Naive thymus-derived CD4-positive, alpha-beta T cell (primary cell): ENCODE results near the gene MFSD11. TPM values are rescaled to one million over a fixed set of nuclear protein-coding genes. Genes with fewer than 3 reads are reported as not detected.
A peak's percentile ranks its signal among the peaks of the same experiment; 100 is the strongest.
"Not testable (repeated sequence)": the region's sequence is repeated elsewhere in the genome, so short reads cannot be mapped to it uniquely, and the experiment has no call there.

Source experiments
- ATAC-seq: fragments of 150-1000 bp; cut with Tn5 transposase; 2 replicates; pipeline ENCODE4 v1.10.0; 2021; ENCODE audit warnings: mild to moderate bottlenecking, moderate library complexity
- CTCF ChIA-PET: fragments of 350-600 bp; sonication (Branson Sonifier 250); formaldehyde crosslinking; loops from one replicate; lab custom pipeline; 2021; ENCODE audit warnings: antibody characterized with exemption; lab: Charles Lee
- POLR2A ChIA-PET: fragments of 350-600 bp; sonication (Branson Sonifier 250); formaldehyde crosslinking; loops from one replicate; lab custom pipeline; 2021; ENCODE audit warnings: antibody characterized with exemption, inconsistent platforms; lab: Charles Lee
- DNase-seq, 9 donors: peaks; one replicate each; pipeline versions ENCODE4 v3.0.0 to v3.0.0-alpha.2; 2020 to 2022; ENCODE audit warnings: mixed read lengths in 1 of 9
- H3K27ac ChIP-seq: one replicate; pipeline ENCODE4 v1.7.0; 2013; ENCODE audit warnings: mild to moderate bottlenecking, low read depth, low read length, moderate library complexity
- H3K27me3 ChIP-seq, 2 donors: one replicate each; pipeline ENCODE4 v1.7.0; 2013; ENCODE audit warnings: low read length in 2 of 2, mild to moderate bottlenecking in 2 of 2, moderate library complexity in 2 of 2; ENCODE audit not compliant: control insufficient read depth in 2 of 2, insufficient read depth in 2 of 2
- H3K36me3 ChIP-seq, 3 experiments: 1 replicate in 2 of 3; 2 replicates in 1 of 3; pipeline ENCODE4 v1.7.0; 2013; ENCODE audit warnings: low read length in 3 of 3, mild to moderate bottlenecking in 3 of 3, moderate library complexity in 1 of 3; ENCODE audit not compliant: insufficient read depth in 3 of 3, control insufficient read depth in 2 of 3
- H3K4me1 ChIP-seq, 2 donors: one replicate each; pipeline ENCODE4 v1.7.0; 2013; ENCODE audit warnings: low read length in 2 of 2, mild to moderate bottlenecking in 2 of 2, moderate library complexity in 1 of 2; ENCODE audit not compliant: control insufficient read depth in 2 of 2, insufficient read depth in 2 of 2
- H3K4me3 ChIP-seq: 2 replicates; pipeline ENCODE4 v1.7.0; 2013; ENCODE audit warnings: mild to moderate bottlenecking, low read length
- H3K9me3 ChIP-seq, 3 experiments: 1 replicate in 2 of 3; 2 replicates in 1 of 3; pipeline ENCODE4 v1.7.0; 2013; ENCODE audit warnings: low read length in 3 of 3; ENCODE audit not compliant: control insufficient read depth in 2 of 3
- H3K27ac Mint-ChIP-seq, 9 donors: one replicate each; pipeline ENCODE4 v1.8.0; 2020 to 2022; ENCODE audit warnings: mixed read lengths in 9 of 9, mild to moderate bottlenecking in 8 of 9, moderate library complexity in 5 of 9, inconsistent platforms in 2 of 9
- H3K27me3 Mint-ChIP-seq, 5 donors: one replicate each; pipeline ENCODE4 v1.8.0; 2021 to 2022; ENCODE audit warnings: mixed read lengths in 5 of 5, mild to moderate bottlenecking in 1 of 5
- H3K36me3 Mint-ChIP-seq, 5 donors: one replicate each; pipeline ENCODE4 v1.8.0; 2020 to 2022; ENCODE audit warnings: mixed read lengths in 5 of 5, mild to moderate bottlenecking in 3 of 5, inconsistent platforms in 1 of 5
- H3K4me1 Mint-ChIP-seq, 7 donors: one replicate each; pipeline ENCODE4 v1.8.0; 2020 to 2022; ENCODE audit warnings: mixed read lengths in 7 of 7, mild to moderate bottlenecking in 3 of 7, inconsistent platforms in 1 of 7
- H3K4me3 Mint-ChIP-seq, 10 donors: one replicate each; pipeline ENCODE4 v1.8.0; 2020 to 2022; ENCODE audit warnings: mild to moderate bottlenecking in 10 of 10, mixed read lengths in 10 of 10, moderate library complexity in 6 of 10, inconsistent platforms in 2 of 10
- H3K9me3 Mint-ChIP-seq, 11 donors: one replicate each; pipeline ENCODE4 v1.8.0; 2020 to 2022; ENCODE audit warnings: mixed read lengths in 11 of 11, mild to moderate bottlenecking in 4 of 11, inconsistent platforms in 1 of 11, moderate library complexity in 1 of 11
- intact Hi-C, 2 donors: fragments of 100-400 bp; cut with micrococcal nuclease; formaldehyde crosslinking; loops; one replicate each; pipeline ENCODE4 v1.15.1; 2023
- polyA plus RNA-seq, 2 donors: library from polyadenylated mRNA; unstranded; fragments of 300-500 nt; fragmentation: Illumina TruSeq; gene quantifications; one replicate each; pipeline ENCODE4 v1.2.3, GENCODE V29; 2021
- total RNA-seq, 6 experiments: library from RNA in 5 of 6; stranded (reverse) in 5 of 6; gene quantifications; 1 replicate in 5 of 6; 2 replicates in 1 of 6; pipeline ENCODE4 v1.2.3 and lab custom pipeline; 2021 to 2026

Gene MFSD11
- total and polyA plus RNA-seq, 7 experiments from 2014 or later, result 17.3 to 33.7 (median 30.9) TPM

- Histone ChIP-seq H3K4me1 (peaks cover 11 to 13% of the 10 kb centered on the region in 2 donors), H3K9me3 (no peaks in the 10 kb centered on the region), H3K27me3 (no peaks in the 10 kb centered on the region), H3K27ac (no peak overlapping the region), H3K36me3 (peaks cover 11 to 41% (median 13%) of the 10 kb centered on the region in 3 experiments), H3K4me3 (no peak overlapping the region)
- H3K9me3 Mint-ChIP-seq, result peaks cover 0 to 6% (median 0%) of the 10 kb centered on the region in 11 donors
- no peaks in the 10 kb centered on the region for H3K27me3 Mint-ChIP-seq
- ATAC-seq (no peak), DNase-seq (no peak)
- intact Hi-C loops, result no loop called here
- peak overlapping the region in 1 of 9 donors; percentile 62 for H3K27ac Mint-ChIP-seq
- ChIA-PET POLR2A (interaction anchor here (0.5 kb wide), 1 partner anchor 47 kb away, joined by 3 read pairs; no protein-coding TSS in a partner anchor), CTCF (interaction anchor here (1.2 kb wide), 1 partner anchor 62 kb away, joined by 3 read pairs; no protein-coding TSS in a partner anchor)
- peaks cover 15 to 43% (median 32%) of the 10 kb centered on the region in 5 donors for H3K36me3 Mint-ChIP-seq
- no peak overlapping the region for H3K4me3 Mint-ChIP-seq
- H3K4me1 Mint-ChIP-seq, result peaks cover 15 to 26% (median 23%) of the 10 kb centered on the region in 7 donors
These were observed 37.2 kb downstream of the MFSD11 start for GRCh38 chr17:76775021-76775600.

DNA sequence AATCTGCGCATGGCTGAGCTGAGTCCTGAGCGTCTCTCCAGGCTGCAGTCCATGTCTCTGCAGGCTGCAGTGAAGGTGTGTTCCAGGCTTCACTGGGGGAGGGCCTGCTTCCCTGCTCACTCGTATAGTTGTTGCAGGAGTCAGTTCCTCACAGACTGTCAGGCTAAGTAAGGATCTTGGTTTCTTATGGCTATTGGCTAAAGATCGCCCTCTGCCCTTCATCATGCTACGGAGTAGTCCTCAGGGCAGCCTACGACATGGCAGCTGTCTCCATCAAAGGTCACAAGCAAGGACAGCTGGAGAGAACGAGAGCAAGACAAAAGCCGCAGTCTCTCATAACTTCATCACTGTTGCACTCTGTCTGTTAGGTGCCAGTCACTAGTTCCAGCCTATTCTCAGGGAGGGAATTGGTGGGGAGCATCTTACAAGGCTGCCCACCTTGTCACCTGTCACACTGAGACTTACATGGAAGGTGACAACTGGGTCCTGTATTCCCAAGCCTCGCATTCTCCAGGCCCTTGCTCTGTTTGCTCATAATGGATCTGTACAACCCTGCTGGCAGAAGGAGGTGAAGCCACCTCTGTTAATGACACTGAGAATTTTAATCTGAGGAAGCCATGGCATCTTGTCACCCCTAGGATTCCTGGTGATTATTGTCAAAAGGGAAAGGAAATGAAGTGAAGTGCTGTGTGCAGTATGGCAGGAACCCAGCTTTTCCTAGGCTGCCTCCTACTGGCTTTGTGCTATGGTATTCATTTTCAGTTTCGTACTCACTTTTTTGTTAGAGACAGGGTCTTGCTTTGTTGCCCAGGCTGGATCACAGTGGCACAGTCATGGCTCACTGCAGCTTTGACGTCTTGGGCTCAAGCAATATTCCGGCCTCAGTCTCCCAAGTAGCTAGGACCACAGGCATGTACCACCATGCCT, 43.4 kb downstream of the MFSD11 start:
- ChIA-PET CTCF (interaction anchor here (0.6 to 3.3 kb wide), 3 partner anchors 54 to 348 kb away, joined by 3 to 11 read pairs (median 5); no protein-coding TSS in a partner anchor), POLR2A (interaction anchor here (0.7 kb wide), 1 partner anchor 295 kb away, joined by 5 read pairs; no protein-coding TSS in a partner anchor)
- intact Hi-C loops, result loop anchor here in 1 of 2 donors (1.0 kb wide), 3 partner anchors 44 to 68 kb away; partner anchors contain the start of gene SRSF2
- DNase-seq (peak in 5 of 9 donors; percentile 9 to 34 (median 16)), ATAC-seq (peak; percentile 44)
- Histone ChIP-seq H3K36me3 (peaks cover 0 to 21% (median 7%) of the 10 kb centered on the region in 3 experiments), H3K27me3 (no peaks in the 10 kb centered on the region), H3K9me3 (no peaks in the 10 kb centered on the region), H3K27ac (no peak overlapping the region), H3K4me3 (no peak overlapping the region), H3K4me1 (no peaks in the 10 kb centered on the region)
- H3K4me3 Mint-ChIP-seq, result no peak overlapping the region
- peaks cover 0 to 6% (median 0%) of the 10 kb centered on the region in 7 donors for H3K4me1 Mint-ChIP-seq
- H3K27ac Mint-ChIP-seq, result peak overlapping the region in 2 of 9 donors; percentile 47 to 64
- peaks cover 0 to 1% (median 0%) of the 10 kb centered on the region in 11 donors for H3K9me3 Mint-ChIP-seq
- H3K27me3 Mint-ChIP-seq, result no peaks in the 10 kb centered on the region
- peaks cover 0 to 23% (median 9%) of the 10 kb centered on the region in 5 donors for H3K36me3 Mint-ChIP-seq

DNA sequence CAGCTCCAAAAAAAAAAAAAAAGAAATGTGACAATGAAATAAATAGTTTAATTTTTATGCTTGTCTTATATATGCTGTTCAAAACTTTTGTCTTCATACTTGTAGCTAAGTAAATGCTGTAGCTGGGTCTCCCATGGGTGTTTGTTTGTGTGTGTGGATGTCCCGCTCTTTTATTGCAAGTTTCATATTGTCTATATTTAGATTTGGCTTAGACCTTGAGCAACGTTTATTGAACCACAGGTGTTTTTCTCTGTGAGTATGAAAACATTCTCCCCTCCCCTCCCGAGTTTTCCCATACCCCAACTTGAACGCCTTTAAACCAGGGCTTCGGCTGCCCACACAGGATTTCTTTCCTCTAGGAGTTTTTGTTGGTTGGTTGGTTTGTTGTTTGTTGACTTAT, 45.2 kb downstream of the MFSD11 start:
- Histone ChIP-seq H3K9me3 (no peaks in the 10 kb centered on the region), H3K4me1 (no peaks in the 10 kb centered on the region), H3K27me3 (no peaks in the 10 kb centered on the region), H3K27ac (no peak overlapping the region), H3K4me3 (no peak overlapping the region), H3K36me3 (peaks cover 0 to 14% (median 4%) of the 10 kb centered on the region in 3 experiments)
- POLR2A ChIA-PET, result interaction anchor here (1.3 kb wide), 1 partner anchor 56 kb away, joined by 3 read pairs; the partner anchor contains the start of gene METTL23
- ATAC-seq, result no peak
- intact Hi-C loops, result no loop called here
- no peak for DNase-seq
- peaks cover 0 to 15% (median 9%) of the 10 kb centered on the region in 5 donors for H3K36me3 Mint-ChIP-seq
- no peak overlapping the region for H3K27ac Mint-ChIP-seq
- CTCF ChIA-PET, result interaction anchor here (0.7 to 1.2 kb wide), 2 partner anchors 269 to 273 kb away, joined by 3 to 4 read pairs; no protein-coding TSS in a partner anchor
- H3K27me3 Mint-ChIP-seq, result no peaks in the 10 kb centered on the region
- H3K4me1 Mint-ChIP-seq, result peaks cover 0 to 17% (median 0%) of the 10 kb centered on the region in 7 donors
- no peak overlapping the region for H3K4me3 Mint-ChIP-seq
- peaks cover 0 to 1% (median 0%) of the 10 kb centered on the region in 11 donors for H3K9me3 Mint-ChIP-seq

GRCh38 chr17:76784926-76785325, 47.0 kb downstream of the MFSD11 start:
- Mint-ChIP-seq H3K27me3 (no peaks in the 10 kb centered on the region), H3K4me3 (no peak overlapping the region), H3K4me1 (peaks cover 0 to 15% (median 0%) of the 10 kb centered on the region in 7 donors), H3K27ac (no peak overlapping the region), H3K36me3 (peaks cover 0 to 9% (median 5%) of the 10 kb centered on the region in 5 donors), H3K9me3 (peaks cover 0 to 1% (median 0%) of the 10 kb centered on the region in 11 donors)
- Histone ChIP-seq H3K27me3 (no peaks in the 10 kb centered on the region), H3K9me3 (no peaks in the 10 kb centered on the region), H3K36me3 (peaks cover 0 to 4% (median 0%) of the 10 kb centered on the region in 3 experiments), H3K4me3 (no peak overlapping the region), H3K27ac (no peak overlapping the region), H3K4me1 (no peaks in the 10 kb centered on the region)
- DNase-seq (no peak), ATAC-seq (no peak)
- intact Hi-C loops, result no loop called here
- ChIA-PET CTCF (no interaction called here), POLR2A (interaction anchor here (0.6 kb wide), 1 partner anchor 16 kb away, joined by 4 read pairs; no protein-coding TSS in a partner anchor)

DNA sequence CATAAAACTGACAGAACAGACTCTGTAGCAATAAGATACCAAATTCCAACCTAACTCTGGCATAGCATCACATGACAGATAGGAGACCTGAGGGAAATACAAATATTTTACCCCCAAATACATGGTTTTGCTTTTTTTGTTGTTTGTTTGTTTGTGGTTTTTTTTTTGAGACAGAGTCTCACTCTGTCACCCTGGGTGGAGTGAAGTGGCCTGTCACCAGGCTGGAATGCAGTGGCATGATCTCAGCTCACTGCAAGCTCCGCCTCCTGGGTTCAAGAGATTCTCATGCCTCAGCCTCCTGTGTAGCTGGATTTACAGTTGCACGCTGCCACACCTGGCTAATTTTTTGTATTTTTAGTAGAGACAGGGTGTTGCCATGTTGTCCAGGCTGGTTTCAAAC, 49.9 kb downstream of the MFSD11 start:
- ChIA-PET CTCF (interaction anchor here (0.5 kb wide), 1 partner anchor 12 kb away, joined by 3 read pairs; no protein-coding TSS in a partner anchor), POLR2A (interaction anchor here (0.6 kb wide), 1 partner anchor 484 kb away, joined by 3 read pairs; no protein-coding TSS in a partner anchor)

More for the DNA sequence above, 49.9 kb downstream of the MFSD11 start:
- H3K27ac ChIP-seq, DNase-seq, H3K27me3 ChIP-seq, ATAC-seq, H3K9me3 ChIP-seq, H3K4me3 ChIP-seq, H3K4me1 ChIP-seq, intact Hi-C loops, H3K27me3 Mint-ChIP-seq, H3K36me3 ChIP-seq, H3K9me3 Mint-ChIP-seq: not testable (repeated sequence)
- peak overlapping the region in 1 of 9 donors; percentile 33 for H3K27ac Mint-ChIP-seq
- peak overlapping the region in 1 of 10 donors; percentile 9 for H3K4me3 Mint-ChIP-seq
- peaks cover 0 to 14% (median 6%) of the 10 kb centered on the region in 5 donors for H3K36me3 Mint-ChIP-seq
- H3K4me1 Mint-ChIP-seq, result peaks cover 9 to 25% (median 12%) of the 10 kb centered on the region in 7 donors
